NCI-H1436 (cell line): ENCODE measurements around the gene PIGBOS1.
"Not testable (repeated sequence)": the region's sequence is repeated elsewhere in the genome, so short reads cannot be mapped to it uniquely, and the experiment has no call there.

Experiments
- DNase-seq: peaks from one replicate; lab custom pipeline; 2025; lab: John Stamatoyannopoulos, UW

The PIGBOS1 gene

DNA sequence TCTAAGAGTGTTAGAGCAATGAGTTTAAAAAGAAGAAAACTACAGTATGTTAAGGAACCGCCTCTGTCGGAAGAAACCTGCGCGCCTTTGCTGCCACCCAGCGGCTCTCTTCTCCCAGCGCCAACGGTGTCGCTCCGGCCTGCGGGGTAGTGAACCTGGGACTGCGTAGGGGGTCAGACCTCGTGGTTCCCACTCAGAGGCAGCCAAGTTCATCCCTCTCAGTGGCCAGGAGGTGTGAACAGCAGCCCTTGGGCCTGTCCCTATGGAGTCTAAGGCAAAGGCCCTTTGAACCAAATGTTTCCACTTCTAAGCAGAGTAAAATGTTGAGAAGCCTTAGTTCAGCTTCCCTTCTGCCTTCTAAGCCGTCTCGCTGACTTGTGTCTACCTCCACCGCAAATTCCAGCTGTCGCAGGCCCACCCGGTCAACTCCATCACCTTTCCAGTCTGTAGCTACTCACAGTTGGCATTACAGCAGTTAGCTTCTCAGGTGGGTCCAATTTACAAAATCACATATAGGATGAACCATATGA is 28.3 kb downstream of the PIGBOS1 start:
- peak; percentile 52 for DNase-seq

DNA sequence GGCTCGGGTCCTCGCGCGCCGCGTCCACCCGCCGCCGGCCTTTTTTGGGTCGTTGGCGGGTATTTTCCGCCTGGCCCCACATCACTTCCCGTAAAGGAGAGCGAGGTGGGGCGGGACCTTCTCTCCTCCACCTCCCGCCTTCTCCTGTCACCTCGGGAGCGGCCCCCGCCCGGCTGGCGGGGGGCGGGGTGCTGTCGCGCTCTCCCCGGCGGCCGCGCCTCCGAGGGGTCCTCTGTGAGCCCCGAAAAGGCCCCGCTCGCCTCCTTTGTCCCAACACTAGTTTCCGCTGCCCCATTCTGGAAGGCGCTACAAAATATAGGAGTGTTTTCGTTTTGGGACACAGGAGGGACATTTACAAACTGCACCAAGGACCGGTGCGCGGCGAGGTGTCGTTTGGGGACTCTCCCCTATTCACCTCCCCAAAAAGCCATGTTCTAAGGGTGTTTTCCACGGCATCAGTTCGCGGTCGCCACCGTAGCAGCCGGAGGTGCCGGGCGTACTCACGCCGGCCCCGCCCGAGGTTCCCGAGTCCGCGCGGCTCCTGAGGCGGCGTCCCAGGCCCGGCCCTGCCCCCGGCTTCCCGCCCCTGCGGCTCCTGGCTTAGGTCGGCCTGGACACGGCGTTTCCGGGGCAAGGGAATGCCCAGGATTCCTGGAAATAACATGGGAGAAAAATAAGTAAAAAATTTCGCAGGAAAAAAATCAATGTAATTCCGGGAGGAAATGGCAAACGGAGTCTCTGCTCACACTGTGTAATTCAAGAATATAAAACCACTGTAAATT is 29.0 kb downstream of the PIGBOS1 start, which contains the start of gene RAB27A:
Gene RAB27A, minus strand, starts transcription at position 68 of the 782 bp plus-strand sequence. CDS start 54,879 bp downstream, outside the sequence.
- peak; percentile 31 for DNase-seq

DNA sequence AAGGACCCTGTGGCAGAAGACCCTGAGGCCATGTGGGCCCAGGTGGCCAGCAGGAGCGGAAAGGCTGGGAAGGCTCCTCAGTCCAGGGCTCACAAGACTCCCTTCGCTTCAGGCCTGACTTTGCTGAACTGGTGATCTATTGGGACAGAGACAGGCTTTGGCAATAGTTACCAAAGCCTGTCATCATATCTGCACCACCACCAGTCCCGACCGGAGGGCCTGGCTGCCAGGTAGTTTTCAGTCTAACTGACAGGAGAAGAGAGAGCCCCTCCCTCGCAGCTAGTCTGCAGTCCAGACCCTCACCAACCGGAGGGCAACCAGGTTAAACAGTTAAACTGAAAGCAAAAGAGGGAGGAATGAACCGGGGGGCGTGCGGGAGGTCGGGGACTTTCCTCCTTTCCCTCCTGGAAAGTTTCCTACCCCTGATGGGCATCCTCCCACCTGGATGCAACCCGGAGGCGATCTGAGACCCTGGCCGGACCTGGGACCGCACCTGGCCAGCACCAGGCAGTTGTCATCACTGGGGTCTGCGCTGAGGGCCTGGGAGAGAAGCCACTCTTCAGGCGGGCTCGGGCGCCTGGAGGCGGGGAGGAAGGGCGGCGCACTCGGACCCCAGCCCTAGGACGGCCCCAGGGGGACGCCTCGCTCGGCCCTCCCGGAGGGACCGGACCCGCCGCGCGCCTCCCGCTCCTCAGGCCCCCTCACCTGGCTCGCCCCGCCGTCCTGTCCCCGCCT is 29.7 kb downstream of the PIGBOS1 start:
- no peak for DNase-seq

DNA sequence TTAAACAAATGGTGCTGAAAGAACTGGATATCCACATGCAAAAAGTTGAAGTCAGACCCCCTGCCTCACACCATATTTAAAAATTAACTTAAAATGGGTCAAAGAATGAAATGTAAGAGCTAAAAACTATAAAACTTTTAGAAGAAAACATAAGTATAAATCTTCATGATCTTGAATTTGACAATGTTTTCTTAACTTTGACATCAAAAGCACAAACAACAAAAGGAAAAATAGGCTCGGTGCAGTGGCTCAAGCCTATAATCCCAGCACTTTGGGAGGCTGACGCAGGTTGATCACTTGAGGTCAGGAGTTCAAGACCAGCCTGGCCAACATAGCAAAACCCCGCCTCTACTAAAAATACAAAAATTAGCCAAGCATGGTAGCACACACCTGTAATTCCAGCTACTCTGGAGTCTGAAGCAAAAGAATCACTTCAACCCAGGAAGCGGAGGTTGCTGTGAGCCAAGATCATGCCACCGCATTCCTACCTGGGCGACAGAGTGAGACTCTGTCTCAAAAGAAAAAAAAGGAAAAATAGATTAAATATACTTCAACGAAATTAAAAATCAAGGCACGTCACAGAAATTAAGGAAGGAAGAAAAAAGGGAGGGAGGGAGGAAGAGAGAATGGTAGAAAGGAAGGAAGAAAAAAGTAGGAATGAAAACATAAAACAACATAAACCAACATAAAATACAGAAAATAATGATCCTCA is 30.8 kb downstream of the PIGBOS1 start:
- DNase-seq, result no peak

DNA sequence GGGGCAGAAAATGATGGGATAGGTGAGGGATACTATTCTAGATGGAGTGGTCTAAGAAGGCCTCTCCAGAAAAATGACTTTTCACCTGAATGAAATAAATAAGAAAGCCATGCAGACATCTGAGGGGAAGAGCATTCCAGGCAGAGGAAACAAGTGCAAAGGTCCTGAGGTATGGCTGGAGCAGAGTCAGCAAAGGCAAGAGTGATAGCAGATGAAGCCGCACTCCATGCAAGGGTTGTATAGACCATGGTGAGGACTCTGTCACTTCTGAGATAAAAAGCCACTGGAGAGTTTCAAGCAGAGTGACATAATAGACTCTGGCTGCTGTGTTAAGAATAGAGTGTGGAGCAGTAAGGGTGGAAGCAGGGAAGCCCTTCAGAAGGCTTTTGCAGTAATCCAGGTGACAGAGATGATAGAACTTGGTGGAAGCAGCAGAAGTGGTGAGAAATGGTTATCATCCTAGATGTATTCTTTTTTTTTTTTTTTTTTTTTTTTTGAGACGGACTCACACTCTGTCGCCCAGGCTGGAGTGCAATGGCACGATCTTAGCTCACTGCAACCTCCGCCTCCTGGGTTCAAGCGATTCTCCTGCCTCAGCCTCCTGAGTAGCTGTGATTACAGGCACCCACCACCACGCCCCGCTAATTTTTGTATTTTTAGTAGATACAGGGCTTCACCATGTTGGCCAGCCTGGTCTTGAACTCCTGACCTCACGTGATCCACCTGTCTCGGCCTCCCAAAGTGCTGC is 32.3 kb downstream of the PIGBOS1 start:
- DNase-seq, result not testable (repeated sequence)

DNA sequence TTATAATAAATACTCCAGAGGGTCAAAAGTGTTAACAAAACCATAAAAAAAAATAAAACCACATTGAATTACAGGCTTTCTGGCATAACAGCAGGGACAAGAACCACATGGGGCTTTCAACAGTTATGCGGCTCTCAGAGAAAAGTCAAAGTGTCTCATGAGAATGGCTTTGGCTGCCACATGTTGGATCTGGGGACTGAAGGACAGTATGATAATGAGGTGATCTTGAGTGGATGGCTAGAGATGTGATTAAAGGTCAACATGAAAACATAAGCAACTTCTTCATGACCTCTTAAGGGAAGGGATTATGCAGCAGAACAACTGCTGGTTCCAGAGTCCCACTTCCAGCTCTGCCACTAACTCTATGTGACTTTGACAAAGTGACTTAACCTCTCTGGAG is 34.5 kb downstream of the PIGBOS1 start:
- no peak for DNase-seq

DNA sequence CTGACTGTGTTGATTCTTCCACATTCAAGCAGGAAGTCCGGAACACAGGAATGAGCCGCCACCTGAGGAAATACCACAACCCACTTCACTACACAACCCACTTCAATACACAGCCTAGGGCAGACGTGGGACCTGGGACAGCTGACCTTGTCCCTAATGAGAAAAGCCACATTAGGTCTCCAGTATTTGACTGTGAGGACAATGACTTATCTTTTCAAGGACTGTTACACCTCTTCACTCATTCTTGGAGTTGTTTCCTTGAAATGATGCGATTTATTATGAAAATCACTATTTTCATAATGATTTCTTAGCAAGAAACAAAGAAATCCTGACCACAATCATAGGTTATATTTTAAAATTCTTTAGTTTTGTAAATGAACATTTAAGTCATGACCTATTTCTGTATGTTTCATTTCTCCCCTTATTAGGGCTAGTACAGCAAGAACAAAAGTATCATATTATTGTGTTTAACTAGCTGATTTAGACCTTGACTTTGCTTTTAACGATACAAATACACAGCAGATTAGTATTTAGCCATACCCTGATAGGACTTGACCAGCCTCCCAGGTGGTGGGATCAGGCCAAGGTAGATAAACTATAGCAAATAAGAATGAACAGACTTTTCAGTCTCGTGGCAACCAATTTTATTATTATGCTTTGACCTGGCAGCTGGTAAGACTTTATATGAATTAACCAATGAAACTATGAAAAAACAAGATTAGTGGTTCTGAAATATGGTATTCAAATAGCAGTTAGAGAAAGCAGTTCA is 35.4 kb downstream of the PIGBOS1 start:
- DNase-seq, result no peak

DNA sequence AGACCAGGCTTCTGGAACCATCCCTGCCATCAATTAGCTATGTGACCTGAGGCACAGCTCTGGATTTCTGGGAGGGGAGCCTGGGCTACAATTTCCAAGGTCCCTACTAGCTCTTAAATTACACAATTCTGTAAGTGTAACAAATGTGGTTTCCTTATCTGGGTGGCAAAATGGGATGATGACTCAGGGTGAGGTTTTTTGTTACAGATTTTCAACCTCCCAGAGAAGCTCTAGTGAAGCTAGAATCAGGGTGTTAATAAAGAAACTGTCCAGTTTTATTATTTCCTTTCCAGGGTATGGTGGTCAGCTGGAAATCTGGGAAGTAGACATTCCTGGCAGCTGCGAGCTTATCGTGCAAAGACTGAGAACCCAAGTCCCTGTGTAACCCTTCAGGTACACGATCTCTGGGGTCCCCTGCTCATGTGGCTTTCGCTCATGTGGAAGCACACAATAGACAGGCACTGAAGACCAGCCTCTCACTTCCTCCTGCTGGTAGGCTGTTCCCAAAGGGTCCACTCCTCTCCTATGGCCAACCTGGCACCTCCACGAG is 36.6 kb downstream of the PIGBOS1 start:
- DNase-seq, result no peak

DNA sequence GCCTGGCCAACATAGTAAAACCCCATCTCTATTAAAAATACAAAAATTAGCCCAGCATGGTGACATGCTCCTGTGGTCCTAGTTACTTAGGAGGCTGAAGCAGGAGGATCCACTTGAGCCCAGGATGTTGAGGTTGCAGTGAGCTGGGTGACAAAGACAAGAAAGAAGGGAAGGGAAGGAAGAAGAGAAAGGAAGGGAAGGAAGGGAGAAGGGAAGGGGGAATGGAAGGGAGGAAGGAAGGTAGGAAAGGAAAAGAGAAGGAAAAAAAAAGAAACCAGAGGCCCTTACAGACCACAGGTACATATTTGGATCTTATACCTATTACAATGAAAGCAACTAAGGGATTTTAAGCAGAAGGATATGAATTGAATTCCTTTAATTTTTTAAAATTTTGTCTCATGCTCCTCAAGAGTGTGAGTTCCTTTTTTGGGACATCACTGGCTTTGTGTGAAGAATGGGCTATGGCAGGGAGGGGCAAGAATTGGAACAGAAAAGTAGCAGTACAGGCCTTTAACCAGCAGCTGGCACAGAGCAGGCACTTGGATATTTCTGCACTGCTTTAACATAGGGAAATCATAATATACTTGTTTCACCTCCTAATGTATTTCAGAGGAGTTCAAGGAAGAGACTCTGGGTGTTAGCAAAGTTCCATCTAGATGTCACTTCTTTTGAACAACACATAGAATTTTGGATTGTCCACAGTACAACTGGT is 37.2 kb downstream of the PIGBOS1 start:
- no peak for DNase-seq

DNA sequence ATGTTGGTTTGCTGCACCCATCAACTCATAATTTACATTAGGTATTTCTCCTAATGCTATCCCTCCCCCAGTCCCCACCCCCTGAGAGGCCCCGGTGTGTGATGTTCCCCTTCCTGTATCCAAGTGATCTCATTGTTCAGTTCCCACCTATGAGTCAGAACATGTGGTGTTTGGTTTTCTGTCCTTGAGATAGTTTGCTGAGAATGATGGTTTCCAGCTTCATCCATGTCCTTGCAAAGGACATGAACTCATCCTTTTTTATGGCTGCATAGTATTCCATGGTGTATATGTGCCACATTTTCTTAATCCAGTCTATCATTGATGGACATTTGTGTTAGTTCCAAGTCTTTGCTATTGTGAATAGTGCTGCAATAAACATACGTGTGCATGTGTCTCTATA is 38.3 kb downstream of the PIGBOS1 start:
- not testable (repeated sequence) for DNase-seq

DNA sequence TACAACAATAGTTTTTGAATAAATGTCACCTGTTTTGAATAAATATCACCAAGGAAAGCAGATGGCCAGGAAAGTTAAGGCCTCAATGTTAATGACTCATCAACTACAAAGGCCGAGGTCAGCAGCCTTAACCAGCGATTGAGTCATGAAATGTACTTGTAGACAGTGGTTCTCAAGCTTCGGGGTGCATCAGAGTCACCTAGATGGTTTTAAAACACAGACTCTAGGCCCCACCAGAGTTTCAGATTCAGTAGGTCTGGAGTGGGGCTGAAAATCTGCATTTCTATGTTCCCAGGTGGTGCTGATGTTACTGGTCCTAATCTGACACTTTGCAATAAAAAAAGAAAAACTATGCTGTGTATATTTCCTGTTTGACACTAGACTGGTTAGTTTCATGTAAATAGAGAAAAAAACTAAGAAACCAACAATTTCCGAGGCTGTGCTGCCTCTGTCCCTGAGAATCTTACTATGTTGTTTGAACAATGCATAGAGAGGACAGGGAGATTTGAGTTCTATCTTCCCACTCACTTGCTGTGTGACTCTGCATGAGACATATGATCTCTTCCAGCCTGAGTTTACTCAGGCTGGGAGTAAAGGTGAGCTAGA is 39.1 kb downstream of the PIGBOS1 start:
- DNase-seq, result no peak

DNA sequence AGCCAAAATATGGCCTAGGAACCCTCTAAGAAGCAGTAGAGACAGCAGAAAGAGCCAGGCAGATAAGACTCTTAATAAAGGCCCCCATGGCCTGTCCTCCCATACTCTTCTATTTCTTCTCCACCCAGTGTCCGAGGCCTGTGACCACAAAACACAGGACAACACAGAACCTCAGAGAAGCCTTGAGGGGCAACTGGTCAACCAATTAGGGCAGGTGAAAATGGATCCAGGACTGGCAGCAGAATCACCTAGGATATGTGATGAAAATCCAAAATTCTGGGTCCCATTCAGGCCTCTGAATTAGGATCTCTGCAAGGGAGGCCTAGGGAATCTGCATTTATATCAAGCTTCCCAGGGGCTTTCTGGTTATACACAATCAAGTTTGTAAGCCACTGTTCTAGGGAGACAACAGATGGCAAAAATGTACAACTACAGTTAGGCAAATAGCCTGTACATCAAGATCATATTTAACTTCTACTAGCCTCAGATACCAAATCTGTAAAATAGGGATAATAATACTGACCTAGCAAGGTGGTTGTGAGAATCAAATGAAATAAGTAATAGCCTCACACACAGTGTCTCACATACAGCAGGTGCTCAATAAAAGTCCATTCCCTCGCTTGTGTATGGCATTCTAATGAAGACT is 39.7 kb downstream of the PIGBOS1 start:
- DNase-seq, result no peak

DNA sequence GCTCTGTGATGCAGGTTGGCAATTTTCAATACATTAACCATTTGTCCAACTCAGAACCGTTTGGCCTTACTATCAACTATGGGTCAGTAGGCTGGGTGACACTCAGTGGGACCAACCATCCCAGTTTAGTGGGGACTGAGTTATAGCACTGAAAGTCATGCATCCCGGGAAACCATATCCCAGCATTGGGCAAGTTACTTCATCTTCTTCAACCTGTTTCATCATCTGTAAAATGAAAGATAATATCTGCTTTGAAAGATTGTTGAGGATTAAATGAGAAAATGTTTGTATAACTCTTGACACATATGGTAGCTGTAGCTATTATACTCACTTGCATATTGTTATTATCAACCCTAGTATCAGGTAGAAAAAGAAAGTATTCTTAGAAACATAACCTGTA is 41.2 kb downstream of the PIGBOS1 start:
- DNase-seq, result no peak

DNA sequence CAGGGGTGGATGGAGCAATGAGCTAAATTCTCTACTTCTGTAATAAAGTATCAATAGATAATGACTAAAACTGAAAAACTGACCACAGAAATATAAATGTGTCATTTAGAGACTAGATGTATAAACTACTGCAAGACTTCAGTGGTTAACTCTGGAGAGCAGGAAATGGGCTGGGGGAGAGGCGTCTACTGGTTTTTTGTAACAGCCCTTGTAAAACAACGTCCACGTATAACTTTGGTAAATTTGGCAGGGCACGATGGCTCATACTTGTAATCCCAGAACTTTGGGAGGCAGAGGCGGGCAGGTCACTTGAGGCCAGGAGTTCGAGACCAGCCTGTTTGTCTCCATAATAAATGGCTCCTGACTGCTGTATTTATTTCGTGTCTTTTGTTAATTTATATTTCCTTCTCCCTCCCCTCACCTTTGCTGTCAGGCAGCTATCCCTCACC is 41.8 kb downstream of the PIGBOS1 start:
- no peak for DNase-seq

DNA sequence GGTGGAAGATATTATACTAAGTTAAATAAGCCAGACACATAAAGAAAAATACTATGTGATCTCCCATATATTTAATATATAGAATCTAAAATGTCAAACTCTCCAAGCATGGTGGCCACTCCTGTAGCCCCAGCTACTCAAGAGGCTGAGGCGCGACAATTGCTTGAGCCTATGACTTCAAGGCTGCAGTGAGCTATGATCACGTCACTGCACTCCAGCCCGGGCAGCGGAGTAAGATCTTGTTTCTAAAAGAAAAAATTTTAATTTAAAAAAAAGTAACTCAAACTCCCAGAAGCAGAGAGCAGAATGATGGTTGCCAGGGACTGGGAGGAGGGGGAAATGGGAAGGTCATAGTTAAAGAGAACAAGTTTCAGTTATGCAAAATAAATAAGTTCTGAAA is 42.6 kb downstream of the PIGBOS1 start:
- DNase-seq, result no peak

DNA sequence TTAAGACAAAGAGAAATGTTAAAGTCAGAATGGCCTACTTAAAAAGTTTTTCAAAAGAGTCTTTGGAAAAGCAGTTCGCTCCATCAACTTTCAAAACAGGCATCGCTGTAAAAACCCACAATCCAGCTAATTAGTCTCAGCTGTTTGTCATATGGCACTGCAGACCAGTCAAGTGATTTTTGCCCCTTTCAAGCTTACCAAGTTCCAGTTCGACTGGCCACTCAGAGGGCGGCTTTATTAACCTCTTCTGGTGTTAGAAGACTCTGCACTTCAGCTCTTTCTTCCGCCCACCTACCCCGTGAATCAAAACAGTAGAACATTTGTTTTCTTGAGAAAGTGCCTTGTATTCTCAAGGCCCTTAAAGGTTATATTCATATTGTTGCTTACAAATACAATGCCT is 48.6 kb downstream of the PIGBOS1 start:
- DNase-seq, result no peak

DNA sequence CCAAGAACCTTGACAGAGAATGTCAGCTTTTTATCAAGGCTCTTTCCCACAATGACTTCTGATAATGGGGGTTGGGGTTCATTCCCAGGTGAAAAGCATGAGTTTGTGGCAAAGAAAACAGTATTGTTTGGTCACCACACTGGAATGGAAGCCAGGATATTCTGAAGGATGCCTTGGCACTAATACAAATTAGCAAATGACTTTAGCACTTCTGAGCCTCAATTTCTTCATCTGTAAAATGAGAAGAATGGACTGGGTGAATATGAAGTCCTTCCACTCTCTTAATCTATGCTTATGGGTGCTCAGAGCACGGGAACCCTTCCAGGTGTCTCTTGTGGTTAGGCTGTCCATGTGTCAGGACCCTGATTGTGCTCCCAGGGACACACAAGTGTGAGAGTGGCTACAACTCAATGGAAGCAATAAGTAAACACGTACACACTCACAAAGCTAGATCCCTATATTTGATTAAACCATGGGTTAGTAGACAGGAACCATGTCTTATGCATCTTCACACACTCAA is 50.7 kb downstream of the PIGBOS1 start:
- no peak for DNase-seq

DNA sequence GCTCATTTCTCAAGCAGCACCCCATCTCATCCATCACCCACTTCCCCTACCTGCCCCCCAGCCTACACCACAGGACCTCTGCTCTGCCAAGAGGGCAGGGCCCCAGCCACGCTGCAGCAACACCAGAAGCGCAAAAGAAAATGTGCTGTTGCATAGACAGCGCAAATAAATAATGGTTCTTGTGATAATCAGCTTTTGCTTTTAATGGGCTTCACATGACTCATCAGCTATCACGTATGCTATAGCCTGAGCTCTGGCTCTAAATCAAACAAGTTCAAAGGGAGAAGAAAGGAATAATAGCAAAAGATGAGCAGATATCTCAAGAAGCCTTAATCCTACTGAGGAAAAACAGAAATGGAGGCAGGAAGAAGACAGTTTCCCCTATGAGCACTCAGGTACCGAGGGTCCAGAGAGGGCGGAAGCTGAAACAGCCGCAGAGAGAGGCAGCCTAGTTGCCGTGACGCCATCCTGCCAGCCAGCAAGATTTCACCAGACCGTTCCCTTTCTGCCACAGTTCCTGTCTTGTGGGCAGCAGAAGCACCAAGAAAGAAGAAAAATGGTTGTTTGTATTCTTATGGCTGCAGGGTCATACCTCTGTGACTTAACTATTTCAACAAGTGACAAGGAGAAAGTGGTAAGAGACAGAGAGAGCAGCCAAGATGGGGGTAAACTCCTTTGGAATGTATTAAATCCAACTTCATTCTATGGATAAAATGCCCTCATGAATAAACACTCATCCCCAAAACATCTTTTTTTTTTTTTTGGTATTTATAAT is 51.3 kb downstream of the PIGBOS1 start:
- no peak for DNase-seq
